ENCODE data around the gene CARMIL1.
A peak's percentile ranks its signal among the peaks of the same experiment; 100 is the strongest.

- TF ChIP-seq GATA2 (IDR thresholded peaks at IDR 0.05; ENCODE audit: low read depth, low read length) (peak; percentile 56; the same call in 1 of the 2 replicates), GATA3 (IDR thresholded peaks at IDR 0.05; ENCODE audit: low read depth, low read length) (0 out of 2 replicates have a peak, but pooled peaks have one; percentile 30)
These were observed 356.7 kb downstream of the CARMIL1 start for GRCh38 chr6:25635886-25636317.

Data from SH-SY5Y (cell line).